Right ventricle myocardium inferior (tissue), 1 donor: ENCODE measurements around the gene RAB5IF. TPM values are rescaled to one million over a fixed set of nuclear protein-coding genes. Genes with fewer than 3 reads are reported as not detected.
"Not testable (repeated sequence)": the region's sequence is repeated elsewhere in the genome, so short reads cannot be mapped to it uniquely, and the experiment has no call there.

Experiments used
- ATAC-seq: fragments of 200-7000 bp; cut with Tn5 transposase; one replicate; pipeline ENCODE4 v1.9.1; 2020; ENCODE audit warnings: mild to moderate bottlenecking, moderate library complexity
- DNase-seq: peaks from one replicate; pipeline ENCODE4 v3.0.0; 2021; ENCODE audit errors: missing footprints
- intact Hi-C: fragments of 100-400 bp; cut with DNase I; formaldehyde crosslinking; loops from one replicate; pipeline ENCODE4 v1.11.0; 2022
- long read RNA-seq: library from polyadenylated mRNA; unstranded; transcript quantifications from one replicate; pipeline ENCODE4 v2.0.0, GENCODE V29; 2021
- total RNA-seq: library from RNA; stranded (reverse); fragmentation: NEBNext Ultra II Directional; extraction: Animal tissue kit (Norgen Biotek cat#: 25700); gene quantifications from one replicate; pipeline ENCODE4 v1.2.1, GENCODE V29; 2021
- donor health status: DM: no; HTN: yes; CAD: no; lungs with severe emphysema.

Gene RAB5IF
- total RNA-seq: 65.4 TPM
- long read RNA-seq, transcript RAB5IF-202 (4 exons, 1,114 nt): major isoform, 34 of 38 reads
- long read RNA-seq, partial matches to known transcripts: 0 of 38 reads
- long read RNA-seq, other reads (novel, unspliced or antisense): 1 of 38 reads

DNA sequence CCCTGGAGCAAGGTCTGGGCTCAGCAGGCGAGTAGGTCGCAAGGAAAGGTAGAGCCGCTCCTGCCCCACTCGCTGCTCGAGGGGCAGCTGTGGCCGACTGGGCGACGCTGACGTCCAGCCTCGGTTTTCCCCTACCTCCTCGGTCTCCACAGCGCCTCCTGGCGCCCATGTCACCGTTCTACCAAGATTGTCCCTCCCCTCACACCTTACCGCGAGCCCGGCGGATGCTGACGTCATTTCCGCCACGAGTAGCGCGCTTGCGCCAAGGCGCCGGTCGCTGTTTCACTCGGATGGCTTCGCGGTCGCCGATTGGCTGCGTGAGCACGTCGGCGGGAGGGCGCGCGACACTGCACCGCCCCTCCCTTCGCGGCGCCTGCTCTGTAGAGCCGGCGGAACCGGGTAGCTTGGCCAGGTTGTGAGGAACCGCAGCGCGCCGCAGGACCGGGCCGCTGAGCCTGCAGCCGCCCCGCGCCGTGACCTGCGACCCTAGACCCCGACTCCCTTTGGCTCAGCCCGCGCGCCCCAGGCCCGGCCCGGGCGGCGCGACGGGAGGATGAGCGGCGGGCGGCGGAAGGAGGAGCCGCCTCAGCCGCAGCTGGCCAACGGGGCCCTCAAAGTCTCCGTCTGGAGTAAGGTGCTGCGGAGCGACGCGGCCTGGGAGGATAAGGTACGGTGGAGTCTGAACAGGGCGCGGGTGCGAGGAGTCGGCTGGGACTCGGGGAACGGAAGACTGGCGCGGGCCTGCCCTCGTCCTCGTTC is at the start of gene RAB5IF:
Gene RAB5IF, plus strand, starts transcription at position 381 of the 759 bp plus-strand sequence. Its CDS starts 173 bp downstream, at position 554.
- ATAC-seq: peak; percentile 97
- DNase-seq: peak; percentile 99
- intact Hi-C loops: loop anchor here (2.0 to 10.0 kb wide), 6 partner anchors 33 to 391 kb away; partner anchors contain the start of genes MYL9 and TGIF2

DNA sequence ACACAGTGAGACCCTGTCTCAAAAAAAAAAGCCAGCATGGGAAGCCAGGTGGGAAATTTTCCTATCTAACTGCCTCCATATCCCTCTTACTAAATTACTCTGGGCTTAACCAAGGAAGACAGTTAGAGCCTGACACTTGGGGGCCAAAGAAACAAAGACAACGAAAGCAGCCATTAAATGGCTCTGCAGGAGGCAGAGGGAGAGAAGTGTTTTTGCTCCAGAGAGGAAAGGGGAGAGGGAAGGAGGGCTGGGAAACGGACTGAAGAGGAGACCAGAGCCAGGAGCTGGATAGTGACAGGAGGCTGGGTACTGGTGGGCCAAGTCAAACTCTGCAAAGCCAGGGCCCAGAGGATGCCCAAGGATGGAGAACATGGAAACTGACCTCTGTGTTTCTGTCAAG is 42.9 kb upstream of the RAB5IF start:
- no peak for DNase-seq
- intact Hi-C loops: no loop called here
- no peak for ATAC-seq

DNA sequence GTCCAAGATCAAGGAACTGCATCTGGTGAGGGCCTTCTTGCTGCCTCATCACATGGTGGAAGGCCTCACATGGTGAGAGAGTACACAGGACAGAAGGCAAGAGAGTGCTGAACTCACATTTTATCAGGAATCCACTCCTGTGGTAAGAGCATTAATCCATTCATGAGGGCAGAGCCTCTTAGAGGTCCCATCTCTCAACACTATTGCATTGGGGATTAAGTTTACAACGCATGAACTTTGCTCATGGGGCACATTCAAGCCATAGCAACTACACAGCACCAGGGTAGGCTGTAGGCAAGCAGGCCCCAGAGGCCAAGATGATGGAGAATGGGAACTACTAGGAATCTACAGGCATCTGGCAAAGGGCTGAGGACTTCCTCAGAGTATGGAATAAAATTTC is 42.2 kb upstream of the RAB5IF start:
- ATAC-seq (no peak), DNase-seq (no peak)
- intact Hi-C loops: no loop called here

GRCh38 chr20:36564078-36564725 is 41.4 kb upstream of the RAB5IF start:
- intact Hi-C loops, ATAC-seq, DNase-seq: not testable (repeated sequence)

DNA sequence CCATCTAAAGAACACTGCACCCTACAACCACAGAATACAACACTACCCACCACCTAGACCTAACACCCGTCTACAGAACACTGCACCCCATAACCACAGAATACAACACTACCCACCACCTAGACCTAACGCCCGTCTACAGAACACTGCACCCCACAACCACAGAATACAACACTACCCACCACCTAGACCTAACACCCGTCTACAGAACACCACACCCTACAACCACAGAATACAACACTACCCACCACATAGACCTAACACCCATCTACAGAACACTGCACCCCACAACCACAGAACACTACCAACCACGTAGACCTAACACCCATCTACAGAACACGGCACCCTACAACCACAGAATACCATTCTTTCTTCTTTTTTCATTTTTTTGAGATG is 40.9 kb upstream of the RAB5IF start:
- ATAC-seq, DNase-seq, intact Hi-C loops: not testable (repeated sequence)

GRCh38 chr20:36565520-36565919 is 40.1 kb upstream of the RAB5IF start:
- ATAC-seq (no peak), DNase-seq (no peak)
- intact Hi-C loops: no loop called here

GRCh38 chr20:36569847-36570429 is 35.6 kb upstream of the RAB5IF start:
- intact Hi-C loops: loop anchor here (5.0 kb wide), 1 partner anchor 37 kb away; the partner anchor contains the start of gene RAB5IF
- ATAC-seq (no peak), DNase-seq (no peak)

DNA sequence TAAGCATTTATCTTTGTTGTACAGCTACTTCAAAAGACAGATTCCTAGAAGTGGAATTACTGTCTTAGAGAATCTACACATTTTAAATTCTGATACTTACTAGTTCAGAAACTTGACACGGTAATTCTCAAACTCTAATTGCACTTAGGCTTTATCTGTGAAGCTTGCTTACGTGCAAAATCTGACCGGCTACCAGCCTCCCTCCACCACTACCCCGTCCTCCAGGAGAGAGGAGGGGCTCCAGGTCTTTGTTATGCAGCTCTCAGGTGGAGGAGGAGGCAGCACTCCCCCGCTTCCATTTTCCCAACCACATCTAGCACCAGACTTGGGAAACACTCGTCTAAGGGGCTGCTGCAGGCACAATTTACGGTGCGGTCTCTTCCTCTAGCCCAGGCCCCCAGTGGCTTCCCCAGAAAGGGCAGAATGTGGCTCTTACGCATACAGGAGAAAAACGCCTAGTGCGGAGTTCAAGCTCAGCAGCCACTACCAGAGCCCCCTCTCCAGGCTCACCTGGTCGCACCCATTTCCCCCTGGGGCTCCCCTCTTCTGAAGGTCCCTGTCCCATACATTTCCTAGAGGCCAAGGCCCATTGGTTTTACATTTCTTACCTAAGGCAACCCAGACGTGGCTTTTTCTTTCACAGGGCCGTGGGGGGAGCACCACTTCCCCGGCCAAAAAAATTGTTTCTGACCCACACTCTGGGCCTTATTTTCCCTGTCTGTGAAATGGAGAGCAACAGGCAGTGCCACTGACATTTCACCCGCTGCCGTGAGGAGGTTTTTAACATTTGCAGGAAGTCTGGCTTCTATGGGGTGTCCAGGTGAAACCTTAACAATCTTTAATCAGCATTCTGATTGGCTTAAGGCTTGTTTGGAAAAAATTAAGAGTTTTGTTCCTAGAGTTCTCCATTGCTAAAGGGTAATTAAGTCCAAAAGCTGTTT is 33.7 kb upstream of the RAB5IF start:
- intact Hi-C loops: loop anchor here (5.0 kb wide), 1 partner anchor 35 kb away; the partner anchor contains the start of gene RAB5IF
- no peak for ATAC-seq
- no peak for DNase-seq

DNA sequence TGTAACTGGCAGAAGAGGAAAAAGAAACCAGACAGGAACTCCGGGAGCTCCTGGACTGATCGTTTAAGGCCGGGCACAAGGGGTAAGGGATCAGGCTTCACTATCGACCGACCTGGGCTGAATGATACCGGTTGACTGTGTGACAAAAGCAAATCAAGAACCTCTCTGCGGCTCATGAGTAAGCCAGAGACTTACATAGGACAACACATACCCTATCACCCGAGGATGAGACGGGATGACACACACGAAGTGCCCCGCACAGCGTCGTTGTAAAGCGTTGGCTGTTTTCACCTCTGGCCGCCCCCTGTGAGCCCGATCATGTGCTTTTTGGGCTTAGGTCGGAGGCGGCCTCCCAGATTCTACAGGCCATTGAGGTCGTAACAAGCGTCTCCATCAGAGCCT is 32.9 kb upstream of the RAB5IF start:
- DNase-seq: no peak
- intact Hi-C loops: loop anchor here (5.0 kb wide), 1 partner anchor 35 kb away; the partner anchor contains the start of gene RAB5IF
- no peak for ATAC-seq

DNA sequence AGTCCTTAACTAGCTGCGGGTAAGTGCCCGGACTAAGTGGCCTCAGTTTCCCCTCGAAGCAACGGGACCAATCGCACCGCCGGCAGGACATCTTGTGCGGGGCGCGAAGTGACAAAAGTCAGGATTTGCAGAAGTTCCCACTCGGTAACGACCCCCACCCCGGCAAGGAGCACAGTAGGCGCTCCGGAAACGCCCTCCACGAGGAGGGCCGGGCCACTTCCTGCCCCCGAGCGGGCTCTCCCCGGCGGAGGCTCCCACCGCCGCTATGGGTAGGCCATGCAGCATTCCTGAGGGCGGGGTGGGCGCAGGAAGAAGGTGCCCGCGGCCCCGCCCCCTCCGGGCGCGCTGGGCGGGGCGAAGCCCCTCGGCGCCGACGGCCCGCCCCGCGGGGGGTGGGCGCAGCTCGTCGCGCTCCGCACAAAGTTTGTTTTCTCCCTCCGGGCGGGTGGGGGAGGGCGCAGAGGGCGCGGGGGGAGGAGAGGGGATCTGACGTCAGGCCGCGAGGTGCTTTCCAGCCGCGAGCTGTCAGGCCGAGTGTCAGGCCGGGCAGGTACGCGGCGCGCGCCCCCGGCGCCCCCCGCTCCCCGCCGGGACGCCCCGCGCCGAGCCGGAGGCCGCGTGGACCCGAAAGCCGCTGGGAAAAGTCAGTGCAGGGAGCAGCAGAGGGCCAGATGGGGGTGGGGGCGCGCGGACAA is 32.3 kb upstream of the RAB5IF start, which contains the start of gene TGIF2:
Gene TGIF2, plus strand, starts transcription at position 495 of the 695 bp plus-strand sequence. CDS start 5,178 bp downstream, outside the sequence.
- DNase-seq: peak; percentile 85
- ATAC-seq: peak; percentile 85
- intact Hi-C loops: loop anchor here (5.0 kb wide), 1 partner anchor 34 kb away; the partner anchor contains the start of gene RAB5IF

DNA sequence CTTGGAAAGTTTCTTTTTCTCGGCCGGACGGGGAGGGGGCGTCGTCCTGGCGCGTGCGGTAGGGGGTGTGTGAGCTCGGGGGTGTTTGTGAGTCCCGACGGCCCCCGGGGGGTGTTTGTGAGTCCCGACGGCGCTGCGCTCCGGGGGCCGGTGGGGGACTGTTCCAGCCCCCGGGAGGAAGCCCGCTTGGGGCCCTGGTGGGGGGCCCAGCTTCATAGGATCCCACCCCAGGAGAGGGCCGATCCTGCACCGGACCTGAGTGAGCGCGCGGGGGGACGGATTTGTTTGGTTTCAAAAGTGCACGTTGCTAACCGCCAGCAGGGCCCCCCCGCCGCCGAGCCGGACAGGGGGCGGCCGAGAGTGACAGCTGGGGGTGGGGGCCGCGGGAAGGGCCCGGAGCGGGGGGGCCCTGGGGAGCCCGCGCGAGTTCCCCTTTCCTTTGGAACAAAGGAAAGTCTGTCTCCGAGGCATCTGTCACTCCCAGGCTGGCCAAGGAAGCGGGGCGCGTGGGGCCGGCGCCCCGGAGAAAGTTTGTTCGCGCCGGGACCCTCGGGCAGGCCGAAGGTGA is 31.7 kb upstream of the RAB5IF start:
- ATAC-seq (peak; percentile 11), DNase-seq (peak; percentile 72)
- intact Hi-C loops: loop anchor here (5.0 kb wide), 1 partner anchor 33 kb away; the partner anchor contains the start of gene RAB5IF

- peak; percentile 71 for DNase-seq
- ATAC-seq: peak; percentile 29
- intact Hi-C loops: loop anchor here (5.0 kb wide), 1 partner anchor 33 kb away; the partner anchor contains the start of gene RAB5IF
These were observed 31.0 kb upstream of the RAB5IF start for GRCh38 chr20:36574366-36575135.

DNA sequence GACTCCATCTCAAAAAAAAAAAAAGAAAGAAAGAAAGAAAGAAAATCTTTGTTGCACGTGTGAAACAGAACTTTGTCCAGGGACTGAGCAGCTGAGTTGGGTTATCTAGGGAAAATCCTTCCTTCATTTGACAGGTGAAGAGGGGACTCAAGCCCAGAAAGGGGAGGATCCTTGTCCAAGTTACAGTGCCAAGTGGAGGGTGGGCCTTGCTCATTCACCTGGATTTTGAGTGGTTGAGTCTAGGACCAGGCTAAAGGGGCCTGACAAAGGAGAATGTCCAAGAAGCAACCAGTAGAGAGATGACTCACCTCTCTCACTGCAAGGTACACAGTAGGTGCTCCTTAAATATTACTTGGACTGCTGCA is 29.5 kb upstream of the RAB5IF start:
- ATAC-seq (no peak), DNase-seq (no peak)
- intact Hi-C loops: no loop called here

- intact Hi-C loops: no loop called here
- ATAC-seq (no peak), DNase-seq (no peak)
These were observed 27.1 kb upstream of the RAB5IF start for GRCh38 chr20:36578356-36579041.

GRCh38 chr20:36579996-36580545 is 25.5 kb upstream of the RAB5IF start:
- DNase-seq (no peak), ATAC-seq (no peak)
- intact Hi-C loops: no loop called here

DNA sequence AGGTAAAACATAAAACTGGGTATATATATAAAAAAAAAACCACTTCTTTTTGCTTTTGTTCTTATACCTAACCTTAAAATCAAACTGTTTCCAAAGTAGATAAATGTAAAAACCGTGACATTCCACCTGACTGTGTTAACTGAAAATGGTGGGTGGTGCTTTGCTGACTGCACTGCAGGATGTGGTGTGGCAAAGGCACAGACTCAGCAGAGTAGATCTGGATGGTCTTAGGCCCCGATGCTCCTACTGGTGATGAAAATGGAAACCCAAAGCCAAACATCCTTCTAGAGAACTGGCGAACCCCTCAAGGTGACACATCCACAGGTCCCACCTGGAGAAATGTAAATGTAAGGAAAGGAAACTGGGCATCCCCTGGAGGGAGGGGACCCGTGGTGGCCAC is 23.3 kb upstream of the RAB5IF start:
- DNase-seq (no peak), ATAC-seq (no peak)
- intact Hi-C loops: no loop called here
